Testis (tissue), 2 donors: ENCODE data around the gene LZTS3.

ENCODE experiments used
- POLR2A ChIP-seq: fragments of 450-650 bp; IDR thresholded peaks from one replicate; pipeline ENCODE4 v1.6.1; 2017; ENCODE audit warnings: antibody characterized with exemption, mild to moderate bottlenecking, moderate library complexity
- TF ChIP-seq, protein P1 (sequence below), 3 experiments: fragments of 450-650 bp in 2 of 3; fragments of 200-600 bp in 1 of 3; sonication (generic) in 1 of 3; IDR thresholded peaks; one replicate each; pipeline ENCODE4 v1.5.1; 2016 to 2019; ENCODE audit warnings: antibody characterized with exemption in 3 of 3, mild to moderate bottlenecking in 2 of 3, moderate library complexity in 1 of 3

DNA sequence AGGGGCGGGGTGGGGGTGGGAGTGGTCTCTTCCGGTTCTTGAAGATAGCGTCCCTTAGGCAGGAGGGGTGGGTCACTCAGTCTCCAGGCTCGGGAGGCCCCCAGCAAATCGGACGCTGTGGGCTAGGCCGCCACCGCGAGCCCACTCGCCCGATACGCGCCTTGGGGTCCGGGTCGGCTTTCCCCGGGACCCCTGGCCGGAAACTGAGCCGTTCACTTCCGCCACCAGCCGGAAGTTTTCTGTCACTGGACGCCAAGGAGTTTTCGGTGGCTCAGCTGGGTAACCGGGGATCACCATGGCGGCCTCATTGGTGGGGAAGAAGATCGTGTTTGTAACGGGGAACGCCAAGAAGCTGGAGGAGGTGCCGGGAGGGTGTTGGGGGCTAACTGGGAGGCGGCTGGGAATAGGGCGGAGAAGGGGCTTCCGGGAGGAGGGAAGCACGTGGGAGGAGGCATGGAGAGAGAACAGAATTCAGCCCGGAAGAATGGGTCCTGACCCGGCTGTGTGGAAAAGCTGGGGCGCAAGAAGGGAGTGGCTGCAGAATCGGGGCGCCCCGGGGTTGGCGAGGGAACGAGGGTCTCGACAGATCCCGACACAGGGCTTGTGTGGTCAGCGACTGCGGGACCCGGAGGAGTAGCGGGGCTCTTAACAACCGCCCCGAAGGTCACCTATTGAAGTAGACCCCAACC is 36.1 kb upstream of the LZTS3 start, which contains the start of gene ITPA:
- TF ChIP-seq, protein P1, sequence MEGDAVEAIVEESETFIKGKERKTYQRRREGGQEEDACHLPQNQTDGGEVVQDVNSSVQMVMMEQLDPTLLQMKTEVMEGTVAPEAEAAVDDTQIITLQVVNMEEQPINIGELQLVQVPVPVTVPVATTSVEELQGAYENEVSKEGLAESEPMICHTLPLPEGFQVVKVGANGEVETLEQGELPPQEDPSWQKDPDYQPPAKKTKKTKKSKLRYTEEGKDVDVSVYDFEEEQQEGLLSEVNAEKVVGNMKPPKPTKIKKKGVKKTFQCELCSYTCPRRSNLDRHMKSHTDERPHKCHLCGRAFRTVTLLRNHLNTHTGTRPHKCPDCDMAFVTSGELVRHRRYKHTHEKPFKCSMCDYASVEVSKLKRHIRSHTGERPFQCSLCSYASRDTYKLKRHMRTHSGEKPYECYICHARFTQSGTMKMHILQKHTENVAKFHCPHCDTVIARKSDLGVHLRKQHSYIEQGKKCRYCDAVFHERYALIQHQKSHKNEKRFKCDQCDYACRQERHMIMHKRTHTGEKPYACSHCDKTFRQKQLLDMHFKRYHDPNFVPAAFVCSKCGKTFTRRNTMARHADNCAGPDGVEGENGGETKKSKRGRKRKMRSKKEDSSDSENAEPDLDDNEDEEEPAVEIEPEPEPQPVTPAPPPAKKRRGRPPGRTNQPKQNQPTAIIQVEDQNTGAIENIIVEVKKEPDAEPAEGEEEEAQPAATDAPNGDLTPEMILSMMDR (IDR thresholded peaks at IDR 0.05) = no peak
- TF ChIP-seq POLR2A = no peak
